T-helper 2 cell treated with Interferon-gamma antibody and Interleukin-4, amounts not matched to agents 5 μg/mL and 100 μg/mL, for 36 hours (primary cell): Measurements from ENCODE around the gene NCAPD2.

Experiments used
- DNase-seq: peaks from one replicate; pipeline ENCODE4 v3.0.0; 2021; ENCODE audit warnings: low spot score
- H3K27ac Mint-ChIP-seq: one replicate; pipeline ENCODE4 v1.8.0; 2021; ENCODE audit warnings: mild to moderate bottlenecking, mixed read lengths
- H3K27me3 Mint-ChIP-seq: one replicate; pipeline ENCODE4 v1.8.0; 2021; ENCODE audit warnings: low read depth, mixed read lengths
- H3K36me3 Mint-ChIP-seq: one replicate; pipeline ENCODE4 v1.8.0; 2021; ENCODE audit warnings: low read depth, mixed read lengths
- H3K4me1 Mint-ChIP-seq: one replicate; pipeline ENCODE4 v1.8.0; 2021; ENCODE audit warnings: low read depth, mixed read lengths
- H3K4me3 Mint-ChIP-seq: one replicate; pipeline ENCODE4 v1.8.0; 2022; ENCODE audit warnings: mild to moderate bottlenecking, moderate library complexity, mixed read lengths
- H3K9me3 Mint-ChIP-seq: one replicate; pipeline ENCODE4 v1.8.0; 2021; ENCODE audit warnings: mixed read lengths

The NCAPD2 gene

GRCh38 chr12:6538420-6539313, 44.8 kb downstream of the NCAPD2 start:
- Mint-ChIP-seq H3K27ac (peak overlapping the region; percentile 87), H3K36me3 (peaks cover 53% of the 10 kb centered on the region), H3K4me1 (peaks cover 49% of the 10 kb centered on the region)

GRCh38 chr12:6539314-6539682, 45.4 kb downstream of the NCAPD2 start:
- H3K27ac Mint-ChIP-seq: peak overlapping the region; percentile 90
- H3K27me3 Mint-ChIP-seq: no peaks in the 10 kb centered on the region
- no peaks in the 10 kb centered on the region for H3K9me3 Mint-ChIP-seq
- H3K4me1 Mint-ChIP-seq: peaks cover 46% of the 10 kb centered on the region
- peak overlapping the region; percentile 79 for H3K4me3 Mint-ChIP-seq
- DNase-seq: no peak
- H3K36me3 Mint-ChIP-seq: peaks cover 53% of the 10 kb centered on the region

More at GRCh38 chr12:6538420-6539313, 44.8 kb downstream of the NCAPD2 start:
- H3K9me3 Mint-ChIP-seq: no peaks in the 10 kb centered on the region
- H3K4me3 Mint-ChIP-seq: peak overlapping the region; percentile 99
- no peaks in the 10 kb centered on the region for H3K27me3 Mint-ChIP-seq
- no peak for DNase-seq

- Mint-ChIP-seq H3K36me3 (peaks cover 56% of the 10 kb centered on the region), H3K27me3 (no peaks in the 10 kb centered on the region), H3K4me1 (peaks cover 46% of the 10 kb centered on the region), H3K27ac (peak overlapping the region; percentile 90), H3K4me3 (peak overlapping the region; percentile 79), H3K9me3 (no peaks in the 10 kb centered on the region)
- no peak for DNase-seq
Observed at GRCh38 chr12:6539707-6540134, 45.8 kb downstream of the NCAPD2 start.

- Mint-ChIP-seq H3K27ac (peak overlapping the region; percentile 90), H3K4me3 (peak overlapping the region; percentile 79), H3K27me3 (no peaks in the 10 kb centered on the region), H3K4me1 (peaks cover 46% of the 10 kb centered on the region), H3K9me3 (no peaks in the 10 kb centered on the region), H3K36me3 (peaks cover 50% of the 10 kb centered on the region)
- peak; percentile 61 for DNase-seq
Observed at GRCh38 chr12:6540181-6540877, 46.4 kb downstream of the NCAPD2 start.

GRCh38 chr12:6541371-6542165, 47.7 kb downstream of the NCAPD2 start:
- Mint-ChIP-seq H3K27me3 (no peaks in the 10 kb centered on the region), H3K27ac (peak overlapping the region; percentile 90), H3K36me3 (peaks cover 46% of the 10 kb centered on the region), H3K4me1 (peaks cover 40% of the 10 kb centered on the region), H3K9me3 (no peaks in the 10 kb centered on the region), H3K4me3 (no peak overlapping the region)
- DNase-seq: no peak

- H3K4me3 Mint-ChIP-seq: no peak overlapping the region
- no peaks in the 10 kb centered on the region for H3K9me3 Mint-ChIP-seq
- H3K4me1 Mint-ChIP-seq: peaks cover 34% of the 10 kb centered on the region
- H3K36me3 Mint-ChIP-seq: peaks cover 44% of the 10 kb centered on the region
- no peak for DNase-seq
- peak overlapping the region; percentile 24 for H3K27ac Mint-ChIP-seq
- H3K27me3 Mint-ChIP-seq: no peaks in the 10 kb centered on the region
Observed at GRCh38 chr12:6542209-6543009, 48.5 kb downstream of the NCAPD2 start.

GRCh38 chr12:6546016-6546415, 52.1 kb downstream of the NCAPD2 start:
- no peak for DNase-seq
- H3K36me3 Mint-ChIP-seq: peaks cover 29% of the 10 kb centered on the region
- no peaks in the 10 kb centered on the region for H3K27me3 Mint-ChIP-seq
- peaks cover 17% of the 10 kb centered on the region for H3K4me1 Mint-ChIP-seq
- no peaks in the 10 kb centered on the region for H3K9me3 Mint-ChIP-seq
- H3K4me3 Mint-ChIP-seq: no peak overlapping the region
- no peak overlapping the region for H3K27ac Mint-ChIP-seq

- Mint-ChIP-seq H3K36me3 (peaks cover 32% of the 10 kb centered on the region), H3K27ac (no peak overlapping the region), H3K27me3 (no peaks in the 10 kb centered on the region), H3K4me1 (peaks cover 15% of the 10 kb centered on the region), H3K4me3 (no peak overlapping the region), H3K9me3 (no peaks in the 10 kb centered on the region)
- no peak for DNase-seq
Observed at GRCh38 chr12:6547566-6547965, 53.7 kb downstream of the NCAPD2 start.

GRCh38 chr12:6547987-6548386, 54.1 kb downstream of the NCAPD2 start:
- no peaks in the 10 kb centered on the region for H3K27me3 Mint-ChIP-seq
- H3K36me3 Mint-ChIP-seq: peaks cover 35% of the 10 kb centered on the region
- DNase-seq: no peak
- H3K9me3 Mint-ChIP-seq: no peaks in the 10 kb centered on the region
- no peak overlapping the region for H3K4me3 Mint-ChIP-seq
- H3K4me1 Mint-ChIP-seq: peaks cover 17% of the 10 kb centered on the region
- H3K27ac Mint-ChIP-seq: no peak overlapping the region

GRCh38 chr12:6548556-6548955, 54.7 kb downstream of the NCAPD2 start:
- Mint-ChIP-seq H3K9me3 (no peaks in the 10 kb centered on the region), H3K27me3 (no peaks in the 10 kb centered on the region), H3K27ac (no peak overlapping the region), H3K36me3 (peaks cover 36% of the 10 kb centered on the region), H3K4me3 (no peak overlapping the region), H3K4me1 (peaks cover 22% of the 10 kb centered on the region)
- DNase-seq: no peak

GRCh38 chr12:6548966-6549683, 55.2 kb downstream of the NCAPD2 start:
- DNase-seq: no peak
- Mint-ChIP-seq H3K36me3 (peaks cover 38% of the 10 kb centered on the region), H3K27me3 (no peaks in the 10 kb centered on the region), H3K4me3 (no peak overlapping the region), H3K27ac (peak overlapping the region; percentile 17), H3K9me3 (no peaks in the 10 kb centered on the region), H3K4me1 (peaks cover 27% of the 10 kb centered on the region)

GRCh38 chr12:6549684-6550151, 55.8 kb downstream of the NCAPD2 start:
- Mint-ChIP-seq H3K36me3 (peaks cover 35% of the 10 kb centered on the region), H3K4me1 (peaks cover 33% of the 10 kb centered on the region), H3K4me3 (no peak overlapping the region), H3K27ac (no peak overlapping the region), H3K27me3 (no peaks in the 10 kb centered on the region), H3K9me3 (no peaks in the 10 kb centered on the region)
- DNase-seq: no peak
